Stimulated activated CD8-positive, alpha-beta memory T cell treated with anti-CD3 and anti-CD28 coated beads, Interleukin-4, amount 100 ng/mL, for 48 hours (primary cell): ENCODE data around the gene SPTBN1.

Experiments
- DNase-seq: peaks from one replicate; pipeline ENCODE4 v3.0.0-alpha.2; 2020

The SPTBN1 gene

GRCh38 chr2:54531558-54531957, 75.4 kb downstream of the SPTBN1 start:
- no peak for DNase-seq

- no peak for DNase-seq
Observed at GRCh38 chr2:54534221-54534620, 78.1 kb downstream of the SPTBN1 start.

GRCh38 chr2:54534625-54535024, 78.5 kb downstream of the SPTBN1 start:
- no peak for DNase-seq

GRCh38 chr2:54535599-54536195, 79.6 kb downstream of the SPTBN1 start:
- DNase-seq = no peak

- DNase-seq = no peak
Observed at GRCh38 chr2:54536720-54537119, 80.6 kb downstream of the SPTBN1 start.

- no peak for DNase-seq
Observed at GRCh38 chr2:54538537-54538936, 82.4 kb downstream of the SPTBN1 start.

- no peak for DNase-seq
Observed at GRCh38 chr2:54539683-54540082, 83.6 kb downstream of the SPTBN1 start.

- no peak for DNase-seq
Observed at GRCh38 chr2:54540194-54540593, 84.1 kb downstream of the SPTBN1 start.

- DNase-seq = no peak
Observed at GRCh38 chr2:54541995-54542394, 85.9 kb downstream of the SPTBN1 start.

GRCh38 chr2:54543733-54544396, 87.7 kb downstream of the SPTBN1 start:
- DNase-seq = no peak

- no peak for DNase-seq
Observed at GRCh38 chr2:54545702-54546450, 89.7 kb downstream of the SPTBN1 start.

- DNase-seq = no peak
Observed at GRCh38 chr2:54546518-54546917, 90.4 kb downstream of the SPTBN1 start.

GRCh38 chr2:54546923-54547720, 91.0 kb downstream of the SPTBN1 start:
- DNase-seq = no peak

- DNase-seq = no peak
Observed at GRCh38 chr2:54549430-54549829, 93.3 kb downstream of the SPTBN1 start.

- no peak for DNase-seq
Observed at GRCh38 chr2:54549917-54550518, 93.9 kb downstream of the SPTBN1 start.

GRCh38 chr2:54550547-54550946, 94.4 kb downstream of the SPTBN1 start:
- no peak for DNase-seq

GRCh38 chr2:54551123-54551756, 95.1 kb downstream of the SPTBN1 start:
- DNase-seq = no peak

- DNase-seq = no peak
Observed at GRCh38 chr2:54553075-54553474, 96.9 kb downstream of the SPTBN1 start.

- no peak for DNase-seq
Observed at GRCh38 chr2:54553775-54554174, 97.6 kb downstream of the SPTBN1 start.

GRCh38 chr2:54555318-54555837, 99.3 kb downstream of the SPTBN1 start:
- DNase-seq = no peak

GRCh38 chr2:54556621-54557121, 100.5 kb downstream of the SPTBN1 start:
- no peak for DNase-seq

- no peak for DNase-seq
Observed at GRCh38 chr2:54557211-54557600, 101.1 kb downstream of the SPTBN1 start.
